OCI-LY1 (cell line): ENCODE measurements around the gene MAPK1.
A peak's percentile ranks its signal among the peaks of the same experiment; 100 is the strongest.
"Not testable (repeated sequence)": the region's sequence is repeated elsewhere in the genome, so short reads cannot be mapped to it uniquely, and the experiment has no call there.

Source experiments
- H2AFZ ChIP-seq: fragments of 200-600 bp; sonication (generic), shearing (Covaris generic); 2 replicates; pipeline ENCODE4 v1.6.0; 2014; ENCODE audit warnings: antibody characterized with exemption, mild to moderate bottlenecking, low read length
- H3F3A ChIP-seq: fragments of 200-600 bp; sonication (generic), shearing (Covaris generic); 2 replicates; pipeline ENCODE4 v1.6.0; 2014; ENCODE audit warnings: mild to moderate bottlenecking, antibody characterized with exemption, low read length, moderate library complexity; ENCODE audit not compliant: insufficient read depth
- H3K27ac ChIP-seq: fragments of 200-600 bp; sonication (generic); 2 replicates; pipeline ENCODE4 v1.5.1; 2014; ENCODE audit warnings: low read length, mixed run types, mild to moderate bottlenecking, low read depth; ENCODE audit not compliant: poor library complexity, severe bottlenecking
- H3K27me3 ChIP-seq: fragments of 200-600 bp; sonication (generic); 2 replicates; pipeline ENCODE4 v1.6.0; 2014; ENCODE audit warnings: antibody characterized with exemption, mild to moderate bottlenecking, low read length, moderate library complexity; ENCODE audit not compliant: insufficient read depth
- H3K36me3 ChIP-seq: fragments of 200-600 bp; sonication (generic); 2 replicates; pipeline ENCODE4 v1.6.1; 2014; ENCODE audit warnings: mild to moderate bottlenecking, antibody characterized with exemption, low read length, moderate library complexity, mixed read lengths; ENCODE audit not compliant: insufficient read depth
- H3K4me1 ChIP-seq: fragments of 200-600 bp; sonication (generic); 2 replicates; pipeline ENCODE4 v1.5.1; 2014; ENCODE audit warnings: mild to moderate bottlenecking, low read length, moderate library complexity; ENCODE audit not compliant: insufficient read depth, severe bottlenecking
- H3K4me2 ChIP-seq: fragments of 200-600 bp; sonication (generic), shearing (Covaris generic); 2 replicates; pipeline ENCODE4 v1.6.1; 2014; ENCODE audit warnings: low read length
- H3K4me3 ChIP-seq: fragments of 200-600 bp; sonication (generic); 2 replicates; pipeline ENCODE4 v1.5.1; 2014; ENCODE audit warnings: low read length, low read depth, mild to moderate bottlenecking, mixed read lengths; ENCODE audit not compliant: poor library complexity, severe bottlenecking
- H3K79me2 ChIP-seq: fragments of 200-600 bp; shearing (Covaris generic); 2 replicates; pipeline ENCODE4 v1.6.1; 2016; ENCODE audit warnings: mixed run types, low read length, mixed read lengths; ENCODE audit not compliant: insufficient read depth
- H3K9ac ChIP-seq: fragments of 200-600 bp; sonication (generic), shearing (Covaris generic); 2 replicates; pipeline ENCODE4 v1.6.1; 2014; ENCODE audit warnings: mild to moderate bottlenecking, low read length, mixed read lengths
- H3K9me2 ChIP-seq: fragments of 200-600 bp; sonication (generic), shearing (Covaris generic); 2 replicates; pipeline ENCODE4 v1.6.1; 2014; ENCODE audit warnings: low read depth, mild to moderate bottlenecking, low read length, mixed read lengths
- H3K9me3 ChIP-seq: fragments of 200-600 bp; shearing (Covaris generic); 2 replicates; pipeline ENCODE4 v1.6.1; 2014; ENCODE audit warnings: low read length, mixed read lengths
- H4K20me1 ChIP-seq: fragments of 200-600 bp; sonication (generic), shearing (Covaris generic); 2 replicates; pipeline ENCODE4 v1.6.0; 2016; ENCODE audit warnings: mild to moderate bottlenecking, low read length; ENCODE audit not compliant: insufficient read depth
- CTCF ChIP-seq: fragments of 200-600 bp; sonication (generic), shearing (Covaris generic); IDR thresholded peaks from 2 replicates; pipeline ENCODE4 v1.5.1; 2017; ENCODE audit warnings: mild to moderate bottlenecking, antibody characterized with exemption, low read length, moderate library complexity, mixed read lengths
- EZH2 ChIP-seq: fragments of 200-600 bp; sonication (generic), shearing (Covaris generic); IDR thresholded peaks from 2 replicates; pipeline ENCODE4 v1.8.0; 2017; ENCODE audit warnings: borderline replicate concordance, mixed run types, mild to moderate bottlenecking, antibody characterized with exemption, low read length, moderate library complexity, mixed read lengths

Gene MAPK1

DNA sequence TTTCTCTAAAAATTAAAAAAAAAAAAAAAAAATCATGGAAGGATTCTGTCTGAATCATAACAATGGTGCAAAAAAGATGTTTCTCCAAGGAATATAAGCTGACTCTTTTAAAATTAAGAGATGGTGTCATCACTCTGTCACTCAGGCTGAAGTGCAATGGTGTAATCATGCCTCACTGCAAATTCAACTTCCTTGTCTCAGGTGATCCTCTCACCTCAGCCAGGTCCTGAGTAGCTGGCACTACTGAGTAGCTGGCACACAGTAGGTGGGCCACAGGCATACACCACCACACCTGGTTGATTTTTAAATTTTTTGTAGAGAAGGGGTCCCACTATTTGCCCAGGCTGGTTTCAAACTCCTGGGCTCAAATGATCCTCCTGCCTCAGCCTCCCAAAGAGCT, 77.1 kb downstream of the MAPK1 start:
- H2AFZ ChIP-seq: no peak overlapping the region
- no peaks in the 10 kb centered on the region for H3K9me2 ChIP-seq
- H3F3A ChIP-seq: no peaks in the 10 kb centered on the region
- no peak overlapping the region for H3K4me3 ChIP-seq
- H3K9ac ChIP-seq: no peak overlapping the region
- no peak overlapping the region for H3K4me2 ChIP-seq
- no peaks in the 10 kb centered on the region for H3K4me1 ChIP-seq
- TF ChIP-seq CTCF (no peak), EZH2 (no peak)
- no peaks in the 10 kb centered on the region for H3K79me2 ChIP-seq
- H3K27ac ChIP-seq: no peak overlapping the region
- no peaks in the 10 kb centered on the region for H4K20me1 ChIP-seq
- H3K36me3 ChIP-seq: peaks cover 61% of the 10 kb centered on the region
- no peaks in the 10 kb centered on the region for H3K9me3 ChIP-seq
- H3K27me3 ChIP-seq: no peaks in the 10 kb centered on the region

DNA sequence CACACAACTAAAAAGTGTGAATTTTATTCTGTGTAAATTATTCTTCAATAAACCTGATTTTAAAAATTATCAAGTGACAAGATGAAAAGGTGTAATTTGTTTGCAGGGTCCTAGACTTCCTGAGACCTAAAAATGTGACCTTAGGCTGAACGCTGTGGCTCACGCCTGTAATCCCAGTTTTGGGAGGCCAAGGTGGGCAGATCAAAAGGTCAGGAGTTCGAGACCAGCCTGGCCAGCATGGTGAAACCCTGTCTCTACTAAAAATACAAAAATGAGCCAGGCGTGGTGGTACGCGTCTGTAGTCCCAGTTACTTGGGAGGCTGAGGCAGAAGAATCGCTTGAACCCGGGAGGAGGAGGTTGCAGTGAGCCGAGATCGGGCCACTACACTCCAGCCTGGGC, 79.9 kb downstream of the MAPK1 start:
- H3F3A ChIP-seq, H3K79me2 ChIP-seq, H3K9ac ChIP-seq, H3K27me3 ChIP-seq, H3K27ac ChIP-seq, H3K4me3 ChIP-seq, H3K9me2 ChIP-seq, H3K9me3 ChIP-seq, H2AFZ ChIP-seq, H4K20me1 ChIP-seq, H3K4me2 ChIP-seq, H3K4me1 ChIP-seq: not testable (repeated sequence)
- peaks cover 78% of the 10 kb centered on the region for H3K36me3 ChIP-seq

- Histone ChIP-seq H2AFZ (no peak overlapping the region), H3K36me3 (peaks cover 46% of the 10 kb centered on the region), H3K4me1 (peaks cover 41% of the 10 kb centered on the region), H3K9me3 (no peaks in the 10 kb centered on the region), H3K9ac (0 out of 2 replicates have a peak overlapping the region, but pooled peaks have one; percentile 25), H3K27ac (peak overlapping the region; percentile 96), H3K27me3 (no peaks in the 10 kb centered on the region), H3K4me3 (no peak overlapping the region), H3K4me2 (no peak overlapping the region), H3K79me2 (no peaks in the 10 kb centered on the region), H3F3A (0 out of 2 replicates have a peak, but pooled peaks cover 12% of the 10 kb centered on the region), H3K9me2 (no peaks in the 10 kb centered on the region), H4K20me1 (no peaks in the 10 kb centered on the region)
- TF ChIP-seq CTCF (no peak), EZH2 (no peak)
Observed at GRCh38 chr22:21780259-21780658, 87.2 kb downstream of the MAPK1 start.

GRCh38 chr22:21779444-21779843, 88.0 kb downstream of the MAPK1 start:
- Histone ChIP-seq H3K27me3 (no peaks in the 10 kb centered on the region), H4K20me1 (no peaks in the 10 kb centered on the region), H3K9me2 (no peaks in the 10 kb centered on the region), H3K27ac (peak overlapping the region; percentile 96), H3K9me3 (no peaks in the 10 kb centered on the region), H3K4me3 (no peak overlapping the region), H2AFZ (no peak overlapping the region), H3K36me3 (peaks cover 38% of the 10 kb centered on the region), H3K4me2 (no peak overlapping the region), H3F3A (0 out of 2 replicates have a peak, but pooled peaks cover 12% of the 10 kb centered on the region), H3K9ac (no peak overlapping the region), H3K4me1 (peaks cover 41% of the 10 kb centered on the region), H3K79me2 (no peaks in the 10 kb centered on the region)
- TF ChIP-seq CTCF (no peak), EZH2 (no peak)
